COR-L47 (cell line): Measurements from ENCODE around the gene HRH3.

Experiments
- DNase-seq: peaks from one replicate; lab custom pipeline; 2025; lab: John Stamatoyannopoulos, UW

HRH3 gene

DNA sequence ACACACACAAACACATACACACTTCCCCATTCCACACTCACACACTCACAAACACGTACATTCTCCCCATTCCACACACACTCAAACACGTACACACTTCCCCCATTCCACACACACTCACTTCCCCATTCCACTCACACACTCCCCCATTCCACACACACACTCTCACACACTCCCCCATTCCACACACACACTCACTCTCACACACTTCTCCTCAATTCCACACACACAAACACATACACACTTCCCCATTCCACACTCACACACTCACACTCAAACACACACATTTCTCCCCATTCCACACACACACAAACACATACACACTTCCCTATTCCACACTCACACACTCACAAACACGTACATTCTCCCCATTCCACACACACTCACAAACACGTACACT lies 9.6 kb upstream of the HRH3 start:
- DNase-seq, result no peak

DNA sequence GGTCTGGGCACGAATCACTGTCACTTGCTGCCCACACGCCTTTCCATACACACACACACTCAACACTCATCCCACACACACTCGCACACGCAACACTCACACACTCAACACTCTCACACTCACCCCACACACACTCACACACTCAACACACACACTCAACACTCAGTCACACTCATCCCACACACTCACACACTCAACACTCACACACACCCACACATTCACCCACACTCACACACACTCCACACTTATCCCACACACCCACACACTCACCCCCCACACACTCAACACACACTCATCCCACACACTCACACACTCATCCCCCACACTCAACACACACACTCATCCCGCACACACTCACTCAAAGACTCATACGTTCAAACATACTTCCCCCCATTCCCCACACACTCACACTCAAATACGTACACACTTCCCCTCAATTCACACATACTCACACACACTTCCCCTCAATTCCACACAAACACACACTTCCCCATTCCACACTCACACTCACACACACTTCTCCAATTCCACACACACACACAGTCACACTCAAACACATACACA lies 9.0 kb upstream of the HRH3 start:
- no peak for DNase-seq

DNA sequence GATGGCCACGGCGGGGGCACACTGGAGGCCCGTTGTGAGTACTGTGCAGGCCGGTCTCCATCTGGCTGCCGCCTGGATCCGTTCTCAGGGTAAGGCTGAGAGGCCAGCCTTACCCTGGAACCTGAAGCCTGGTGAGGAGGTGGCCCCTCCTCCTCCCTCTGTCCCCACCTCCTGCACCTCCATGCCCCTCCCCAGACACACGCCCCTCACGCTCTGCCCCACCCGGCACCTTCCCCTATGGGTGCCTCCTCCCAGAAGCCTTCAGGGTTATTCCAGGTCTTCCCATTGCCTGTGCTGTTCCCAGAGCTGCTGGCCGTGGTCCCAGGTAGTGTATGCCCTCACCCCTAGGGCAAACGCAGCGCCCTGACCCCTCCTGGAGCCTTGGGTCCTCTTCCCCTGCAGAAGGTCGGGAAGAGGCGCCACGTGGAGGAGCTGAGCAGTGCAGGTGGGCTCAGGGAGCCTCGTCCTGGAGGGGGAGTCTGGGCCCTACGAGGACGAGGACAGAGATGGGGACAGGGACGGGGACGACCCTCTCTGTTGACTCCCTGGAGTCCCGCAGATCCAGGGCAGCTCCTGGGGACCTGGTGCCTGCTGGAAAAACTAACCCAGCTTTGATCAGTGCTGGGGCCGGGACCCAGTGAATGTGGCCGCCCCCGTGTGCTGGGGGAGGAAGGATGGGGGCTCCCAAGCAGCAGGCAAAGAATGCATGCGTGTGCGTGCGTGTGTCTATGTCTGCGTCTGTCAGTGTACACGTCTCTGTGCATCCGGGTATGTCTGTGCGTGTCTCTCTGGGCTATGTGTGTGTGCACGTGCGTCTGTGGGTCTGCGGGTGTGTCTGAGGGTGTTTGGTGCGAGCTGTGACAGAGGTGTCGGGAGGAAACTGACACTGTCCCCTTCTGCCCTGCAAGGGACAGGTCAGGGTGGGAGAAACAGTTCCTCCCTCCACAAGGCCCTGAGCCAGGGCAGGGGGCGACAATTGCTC lies 8.2 kb upstream of the HRH3 start:
- no peak for DNase-seq

DNA sequence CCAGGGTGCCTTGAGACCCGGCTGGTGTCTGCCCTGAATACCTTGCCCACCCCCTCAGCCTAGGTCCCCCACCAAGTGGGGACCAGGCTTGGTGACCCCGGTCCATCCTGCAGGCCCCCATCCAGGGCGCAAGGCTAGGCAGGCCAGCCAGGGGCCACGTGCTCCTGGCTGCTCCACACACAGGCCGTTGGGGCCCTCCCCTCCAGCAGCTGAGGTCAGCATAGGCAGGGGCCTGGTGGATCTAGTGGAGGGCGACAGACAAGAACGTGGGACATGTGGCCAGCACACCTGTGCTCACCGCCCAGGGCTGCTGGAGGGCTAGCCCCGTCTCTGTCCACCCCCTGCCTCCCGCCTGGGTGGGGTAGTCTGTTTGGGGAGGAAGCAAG lies 7.5 kb upstream of the HRH3 start:
- DNase-seq, result no peak

DNA sequence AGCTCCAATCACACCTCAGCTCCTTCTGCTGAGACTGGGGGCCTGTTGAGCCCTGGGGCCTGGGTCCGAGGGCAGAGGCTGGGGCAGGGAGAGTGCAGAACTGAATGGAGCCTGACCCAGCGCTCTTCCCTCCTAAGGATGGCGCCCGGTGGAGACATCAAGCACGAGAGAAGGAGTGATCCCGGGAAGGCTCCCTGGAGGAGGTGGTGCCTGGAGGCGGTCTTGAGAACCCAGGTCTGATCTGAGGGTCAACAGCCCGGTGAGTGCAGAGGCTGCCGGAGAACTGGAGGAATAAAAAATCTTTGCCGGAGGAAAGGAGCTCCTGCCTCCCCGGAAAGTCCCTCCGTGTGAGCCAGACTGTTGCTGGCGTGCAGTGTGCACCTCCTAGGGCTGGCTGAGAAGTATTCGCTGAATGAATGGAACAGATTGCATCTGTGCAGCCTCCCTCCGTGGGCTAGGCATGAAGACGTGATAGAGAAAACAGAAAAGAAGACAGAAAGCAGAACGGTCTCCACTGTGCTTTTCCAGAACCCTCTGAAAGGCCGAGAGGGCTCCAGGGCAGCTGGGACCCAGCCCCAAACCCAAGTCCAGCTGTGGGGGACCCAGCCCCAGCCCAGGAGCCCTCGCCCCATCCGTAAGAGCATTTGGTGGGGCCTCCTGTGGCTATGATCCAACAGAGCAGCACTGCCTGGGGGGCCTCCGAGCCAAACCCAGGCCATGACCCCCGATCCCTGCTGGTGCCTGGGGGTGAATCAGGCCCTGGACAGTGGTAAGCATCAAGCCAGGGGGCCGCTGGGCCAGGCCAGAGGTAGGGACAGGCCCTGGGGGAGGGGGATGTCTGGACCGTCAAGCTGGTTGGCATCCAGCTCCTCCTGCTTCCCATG lies 6.9 kb upstream of the HRH3 start:
- DNase-seq, result no peak

DNA sequence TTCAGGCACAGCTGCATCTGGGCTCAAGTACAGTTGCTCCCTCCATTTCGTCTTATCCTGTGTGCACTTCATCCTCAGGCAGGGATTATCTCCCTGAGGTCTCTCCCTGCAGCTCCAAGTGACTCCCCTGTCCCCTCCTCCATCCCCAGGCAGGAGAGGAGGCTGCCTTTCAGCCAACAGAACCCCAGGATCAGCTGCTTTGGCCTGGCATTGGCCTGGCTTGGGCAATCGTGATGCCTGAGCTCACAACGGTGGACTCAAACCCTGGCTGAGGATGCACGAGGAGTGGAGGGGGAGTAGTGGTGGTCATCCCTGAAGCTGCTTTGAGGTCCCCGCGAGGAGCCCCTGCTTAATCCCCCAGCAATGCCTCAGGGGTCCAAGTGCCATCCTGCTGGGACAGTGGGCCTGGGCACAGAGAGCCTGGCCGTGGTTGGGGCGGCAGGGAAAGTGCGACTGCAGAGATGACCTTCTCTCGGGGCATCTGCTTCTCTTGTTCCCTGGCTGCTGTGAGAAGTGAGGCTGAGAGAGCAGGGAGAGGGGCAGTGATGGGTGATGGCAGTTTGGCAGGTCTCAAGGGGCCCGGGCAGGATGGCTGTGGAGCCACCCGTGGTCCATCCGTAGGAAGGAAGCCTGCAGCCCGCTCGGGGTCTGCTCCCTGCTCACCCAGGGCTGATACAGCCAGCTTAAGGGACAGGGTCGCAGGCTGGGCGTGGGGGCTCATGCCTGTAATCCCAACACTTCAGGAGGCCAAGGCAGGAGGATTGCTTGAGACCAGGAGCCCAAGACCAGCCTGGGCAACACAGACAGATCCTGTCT lies 6.0 kb upstream of the HRH3 start:
- DNase-seq, result no peak

DNA sequence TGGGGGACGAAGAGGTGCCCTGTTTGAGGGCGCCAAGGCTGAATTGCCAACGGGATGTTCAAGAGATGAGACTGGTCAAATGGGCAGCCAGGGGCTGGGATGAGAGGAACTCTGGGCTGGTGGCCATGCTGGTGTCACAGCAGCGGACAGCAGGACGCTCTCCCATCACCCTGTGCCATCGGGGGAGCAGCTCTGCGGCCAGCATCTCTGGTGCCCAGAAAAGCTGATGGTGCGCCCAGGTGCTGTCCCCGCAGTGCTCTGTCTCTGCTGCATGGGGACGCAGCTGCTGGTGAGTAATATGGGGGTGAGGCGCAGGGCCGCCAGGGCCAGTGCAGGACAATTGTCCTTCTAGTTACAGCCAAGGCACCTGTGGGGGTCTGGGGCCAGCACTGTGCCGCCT lies 4.9 kb upstream of the HRH3 start:
- no peak for DNase-seq

DNA sequence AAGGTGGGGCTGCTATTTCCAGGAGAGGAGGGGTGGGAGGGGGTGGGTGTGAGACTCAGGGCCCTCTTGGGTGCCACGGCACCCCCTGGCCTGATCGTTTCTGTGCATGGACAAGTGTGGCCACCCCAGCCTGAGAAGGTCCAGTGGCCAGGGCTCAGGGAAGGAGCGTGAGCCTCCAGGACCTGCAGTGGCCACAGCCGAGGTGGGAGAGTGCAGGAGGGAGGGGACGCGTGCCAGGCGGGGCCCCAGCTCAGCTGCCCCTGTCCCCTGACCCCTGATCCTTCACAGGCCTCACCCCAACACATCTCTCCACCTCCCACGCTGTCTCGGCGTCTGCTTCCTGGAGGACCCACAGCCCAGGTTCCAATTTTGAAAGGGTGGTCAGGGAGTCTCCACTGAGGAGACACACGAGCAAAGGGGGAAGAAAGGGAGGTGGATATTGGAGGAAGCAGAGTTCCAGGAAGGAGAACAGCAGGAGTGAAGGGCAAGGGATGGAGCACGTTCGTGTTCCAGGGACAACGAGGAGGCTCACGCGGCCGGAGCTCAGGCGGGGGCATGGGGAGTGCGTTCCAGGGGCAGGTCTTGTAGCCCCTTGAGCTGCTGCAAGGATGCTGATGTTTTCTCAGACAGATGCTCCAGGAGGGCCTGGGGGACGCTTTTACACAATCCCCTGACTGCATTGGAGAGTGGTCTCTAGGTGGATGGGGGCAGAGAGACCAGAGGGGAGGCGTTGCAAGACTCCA lies 4.2 kb upstream of the HRH3 start:
- DNase-seq, result no peak

DNA sequence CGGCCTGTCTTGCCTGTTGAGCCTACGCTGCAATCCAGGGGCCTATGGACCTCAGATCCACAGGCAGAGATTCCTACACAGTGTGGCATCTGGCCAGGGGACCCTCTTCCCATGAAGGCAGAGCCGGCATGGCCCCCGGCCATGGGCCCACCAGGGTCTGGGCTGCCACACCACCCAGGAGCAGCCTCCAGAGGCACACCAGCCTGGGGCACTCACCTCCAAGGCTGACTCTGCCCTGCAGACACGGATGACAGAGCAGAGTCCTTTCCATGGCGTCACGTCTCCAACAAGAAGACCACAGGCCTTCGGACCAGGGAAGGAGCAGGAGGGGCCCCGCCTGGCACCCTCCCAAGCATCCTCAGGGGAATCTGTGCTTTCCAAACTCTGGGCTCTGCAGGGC lies 3.5 kb upstream of the HRH3 start:
- no peak for DNase-seq

DNA sequence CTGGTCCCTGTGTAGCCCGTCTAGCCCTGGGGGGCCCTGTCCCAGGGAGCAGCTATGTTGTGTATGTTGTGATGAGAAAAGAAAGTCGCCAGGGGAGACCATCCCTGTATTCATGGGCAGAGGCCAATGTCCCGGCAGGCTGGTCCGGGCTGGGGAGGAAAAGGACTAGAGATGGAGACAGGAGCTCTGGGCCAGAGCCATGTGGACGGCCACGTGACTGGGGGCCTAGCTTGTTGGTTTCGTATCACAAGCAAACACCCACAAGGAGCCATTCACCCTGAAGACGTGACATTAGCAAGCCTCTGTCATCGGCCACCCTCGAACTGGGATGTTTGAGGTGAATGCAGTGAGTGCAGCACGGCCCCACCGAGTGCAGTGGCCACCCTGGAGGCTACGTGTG lies 2.9 kb upstream of the HRH3 start:
- no peak for DNase-seq

DNA sequence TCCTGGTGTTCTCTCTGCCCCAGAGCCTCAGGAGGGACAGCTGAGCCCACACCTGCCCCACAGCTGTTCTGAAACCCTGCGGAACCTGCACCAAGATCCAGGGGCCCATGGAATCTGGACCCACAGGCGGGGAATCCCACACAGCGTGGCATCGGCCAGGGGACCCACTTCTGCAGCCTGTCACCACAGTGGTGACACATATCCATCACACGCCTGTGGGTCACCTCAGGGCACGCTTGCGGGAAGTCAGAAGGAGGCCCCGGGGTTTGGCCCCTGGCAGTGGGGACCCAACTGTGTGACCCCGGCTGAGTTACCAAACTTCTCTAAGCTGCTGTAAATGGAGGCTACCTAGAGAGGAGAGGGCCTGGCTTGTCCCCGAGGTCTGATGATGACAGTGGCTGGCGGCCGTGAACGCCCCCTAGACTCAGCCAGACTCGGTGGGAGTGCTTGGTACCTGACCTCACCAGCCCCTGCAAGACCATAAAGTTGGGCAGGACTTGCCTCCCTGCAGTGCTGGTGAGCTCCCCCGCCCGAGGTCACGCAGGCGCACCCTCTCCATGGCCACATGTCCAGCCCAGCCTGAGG lies 2.3 kb upstream of the HRH3 start:
- no peak for DNase-seq

DNA sequence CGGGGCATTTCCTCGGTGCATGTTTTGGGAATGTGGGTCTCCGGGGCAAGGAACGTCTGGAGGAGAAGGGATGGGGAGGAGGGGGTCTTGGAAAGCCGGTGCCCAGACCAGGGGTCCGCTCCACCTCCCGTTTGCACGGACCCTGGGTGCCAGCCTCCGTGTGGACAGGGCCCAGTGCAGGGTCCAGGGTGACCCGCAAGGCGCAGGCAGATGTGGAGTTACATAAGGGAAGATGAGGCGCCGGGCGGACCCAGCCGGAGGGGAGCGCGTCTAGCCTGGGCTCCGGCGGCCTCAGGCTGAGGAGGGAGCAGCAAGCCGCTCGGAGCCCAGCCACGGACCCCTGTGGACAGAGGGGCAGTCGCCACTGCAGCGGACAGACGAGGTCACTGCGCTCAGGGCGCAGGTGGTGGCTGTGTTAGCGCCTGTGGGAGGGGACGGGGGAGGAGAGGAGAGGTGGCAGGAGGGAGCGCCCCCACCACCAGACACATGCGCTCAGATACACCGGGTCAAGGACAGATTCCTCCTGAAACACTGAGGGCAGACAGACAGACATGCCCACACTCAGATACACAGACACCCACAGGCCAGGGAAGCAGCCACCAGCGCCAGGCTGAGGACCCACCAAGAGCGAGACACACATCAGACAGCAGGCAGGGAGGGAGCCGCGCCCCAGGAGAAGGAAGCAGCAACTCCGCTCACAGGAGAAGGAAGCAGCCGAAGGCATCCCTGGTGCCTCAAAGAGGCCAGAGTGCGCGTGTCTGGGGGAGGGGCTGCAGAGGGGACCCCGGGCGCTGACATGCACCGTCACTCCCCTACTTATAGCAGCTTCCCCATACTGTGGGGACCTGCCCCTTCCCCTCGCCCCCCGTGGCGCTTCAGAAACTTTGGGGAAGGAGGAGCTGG lies 839 bp upstream of the HRH3 start:
- DNase-seq, result no peak

DNA sequence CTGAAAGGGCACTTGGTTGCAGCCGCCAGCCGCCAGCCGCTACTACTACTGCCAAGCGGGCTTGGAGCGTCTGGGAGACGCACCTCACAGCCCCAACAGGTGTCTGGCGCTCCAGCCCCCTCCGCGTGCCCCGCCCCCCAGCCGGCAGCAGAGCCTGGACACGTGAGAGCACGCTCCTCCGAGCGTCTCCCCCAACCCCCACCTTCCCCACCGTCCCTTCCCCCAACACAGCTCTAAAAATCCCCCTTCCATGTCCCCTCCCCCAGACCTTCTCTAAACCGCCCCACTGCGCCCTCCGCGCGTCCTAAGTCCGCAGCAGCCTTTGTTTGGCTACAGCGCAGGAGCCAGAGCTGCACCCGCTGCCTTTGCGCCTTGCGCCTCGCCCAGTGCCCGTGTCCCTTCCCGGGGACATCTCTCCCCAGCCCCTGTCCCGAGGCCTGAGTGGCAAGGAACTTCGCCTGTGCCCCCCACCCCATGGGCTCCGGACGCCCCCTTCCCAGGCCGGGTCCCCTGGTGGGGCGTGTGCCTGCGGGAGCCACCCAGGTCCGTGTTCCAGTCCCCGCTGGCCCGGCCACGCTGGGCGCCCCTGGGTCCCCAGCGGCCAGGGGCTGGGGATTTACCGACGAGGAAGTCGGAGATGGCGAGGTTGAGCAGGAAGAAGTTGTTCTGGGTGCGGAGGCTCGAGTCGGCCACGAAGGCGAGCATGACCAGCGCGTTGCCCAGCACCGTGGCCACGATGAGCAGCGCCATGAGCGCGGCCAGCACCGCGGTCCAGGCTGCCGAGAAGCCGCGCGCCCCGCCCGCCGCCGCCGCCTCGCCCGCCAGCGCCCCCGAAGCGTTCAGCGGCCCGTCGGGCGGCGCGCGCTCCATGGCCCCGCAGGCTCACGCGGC lies 732 bp downstream of the HRH3 start:
- peak; percentile 71 for DNase-seq

DNA sequence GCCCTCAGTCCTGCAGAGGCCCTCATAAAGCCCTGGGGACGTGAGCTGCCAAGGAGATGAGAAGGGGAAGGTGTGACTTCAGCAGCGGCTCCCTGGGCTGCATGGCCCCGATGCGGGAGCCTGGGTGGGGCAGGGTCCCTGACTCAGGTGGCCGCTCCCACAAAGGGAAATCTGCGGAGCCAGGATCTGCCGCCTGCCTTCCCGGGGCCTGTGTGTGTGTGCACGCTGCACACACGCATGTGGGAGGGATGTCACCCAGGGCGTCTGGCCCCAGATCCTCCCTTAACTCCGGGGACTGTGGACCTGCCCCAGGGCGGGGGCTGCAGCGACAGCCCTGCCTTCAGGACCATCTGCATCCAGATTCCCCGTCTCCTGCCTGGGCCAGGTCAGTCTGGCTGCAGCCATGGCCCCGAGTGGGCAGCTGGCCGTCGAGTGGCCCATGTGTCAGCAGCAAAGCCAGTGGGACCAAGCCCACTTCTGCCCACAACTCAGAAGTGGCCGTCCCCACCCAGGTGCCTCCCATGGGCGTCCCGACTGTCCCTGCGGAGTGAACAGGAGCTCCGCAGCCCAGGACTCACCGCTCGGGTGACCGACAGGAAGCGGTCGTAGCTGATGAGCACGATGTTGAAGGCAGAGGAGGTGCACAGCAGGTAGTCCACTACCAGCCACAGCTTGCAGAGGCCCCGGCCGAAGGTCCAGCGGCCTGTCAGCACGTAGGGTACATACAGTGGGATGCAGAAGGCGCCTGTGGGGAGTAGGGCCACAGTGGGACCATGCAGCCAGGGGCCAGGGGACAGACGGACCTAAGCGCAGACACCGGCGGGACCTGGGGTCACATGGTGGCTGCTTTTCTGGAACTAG lies 1.9 kb downstream of the HRH3 start:
- no peak for DNase-seq

DNA sequence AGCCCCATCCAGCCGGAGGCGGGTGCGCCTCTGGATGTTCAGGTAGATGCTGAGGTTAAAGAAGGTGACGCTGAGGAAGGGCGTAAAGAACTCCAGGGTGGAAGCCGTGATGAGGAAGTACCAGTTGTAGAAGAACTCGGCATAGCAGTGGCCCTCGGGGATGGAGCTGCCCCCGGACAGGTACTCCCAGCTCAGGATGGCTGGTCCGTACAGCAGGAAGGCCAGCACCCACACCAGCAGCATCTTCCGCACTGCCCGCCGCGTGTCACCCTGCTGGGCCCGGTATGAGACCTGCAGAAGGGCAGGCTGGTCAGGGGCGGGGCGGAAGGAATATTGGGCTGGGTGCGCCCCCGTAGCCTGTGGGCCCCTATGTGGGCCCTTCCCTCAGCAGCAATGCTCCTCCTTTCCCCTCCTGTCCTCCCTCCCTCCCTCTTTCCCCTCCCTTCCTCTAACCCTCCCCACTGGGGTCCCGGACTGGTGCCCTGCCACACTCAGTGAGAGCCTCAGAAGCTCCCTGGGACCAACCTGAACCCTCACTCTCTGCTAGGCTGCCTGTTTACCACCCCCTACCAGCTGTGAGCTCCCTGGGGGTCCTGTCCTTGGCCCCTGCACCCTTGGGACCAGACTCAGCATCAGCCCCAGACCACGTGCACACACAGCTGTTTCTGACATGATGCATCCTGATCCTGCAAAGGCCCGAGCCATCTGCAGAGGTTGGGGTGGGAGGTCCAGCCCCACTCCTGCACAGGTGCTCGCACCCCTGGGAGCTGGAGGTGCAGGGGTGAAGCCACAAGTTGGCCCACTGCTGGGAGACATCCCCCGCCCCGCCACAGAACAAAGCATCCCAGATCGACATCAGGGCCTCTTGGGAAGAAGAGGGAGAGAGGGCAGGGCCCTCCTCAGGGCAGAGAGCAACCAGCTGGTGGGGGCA lies 3.2 kb downstream of the HRH3 start:
- DNase-seq, result no peak

DNA sequence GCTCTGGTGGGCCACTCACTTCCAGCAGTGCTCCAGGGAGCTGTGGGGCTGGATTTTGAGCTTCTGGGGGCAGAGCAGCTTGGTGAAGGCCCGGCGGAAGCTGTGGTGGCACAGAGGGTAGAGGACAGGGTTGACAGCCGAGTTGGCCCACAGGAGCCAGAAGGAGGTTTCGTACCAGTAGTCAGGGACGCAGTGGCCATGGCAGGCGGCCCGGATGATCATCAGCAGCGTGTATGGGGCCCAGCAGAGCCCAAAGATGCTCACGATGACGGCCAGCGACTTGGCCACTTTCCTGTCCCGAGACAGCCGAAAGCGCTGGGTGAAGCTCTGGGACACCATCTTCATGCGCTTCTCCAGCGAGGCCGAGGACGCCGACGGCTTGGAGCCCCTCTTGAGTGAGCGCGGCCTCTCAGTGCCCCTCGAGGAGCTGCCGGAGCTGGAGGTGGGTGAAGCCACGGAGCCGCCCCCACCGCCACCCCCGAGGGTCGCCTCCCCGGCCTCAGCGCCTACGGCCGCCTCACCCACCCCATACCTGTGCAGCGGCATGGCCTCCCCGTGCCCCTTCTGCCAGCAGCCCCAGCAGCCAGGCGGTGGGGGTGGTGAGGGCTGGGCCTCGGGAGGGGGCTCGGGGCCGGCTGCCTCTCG lies 4.0 kb downstream of the HRH3 start:
- DNase-seq, result no peak
